Liver (tissue), 9 donors: ENCODE data around the gene R3HDM1. TPM values are rescaled to one million over a fixed set of nuclear protein-coding genes. Genes with fewer than 3 reads are reported as not detected.

Experiments
- DNase-seq: peaks from one replicate; pipeline ENCODE4 v3.0.0-alpha.2; 2017; ENCODE audit warnings: low spot score
- H3K27ac ChIP-seq, 2 donors: one replicate each; pipeline ENCODE4 v1.7.0; 2013; ENCODE audit warnings: inconsistent platforms in 2 of 2, low read length in 2 of 2, control low read depth in 1 of 2, low read depth in 1 of 2, mild to moderate bottlenecking in 1 of 2
- H3K27me3 ChIP-seq, 4 donors: one replicate each; pipeline versions ENCODE4 v1.6.1 to v1.7.0; 2013; ENCODE audit warnings: low read length in 3 of 4, inconsistent platforms in 1 of 4, mild to moderate bottlenecking in 1 of 4, moderate library complexity in 1 of 4; ENCODE audit not compliant: control insufficient read depth in 4 of 4, insufficient read depth in 4 of 4
- H3K36me3 ChIP-seq, 4 donors: one replicate each; pipeline versions ENCODE4 v1.6.1 to v1.7.0; 2013; ENCODE audit warnings: low read length in 3 of 4, mild to moderate bottlenecking in 3 of 4, low read depth in 1 of 4, moderate library complexity in 1 of 4; ENCODE audit not compliant: control insufficient read depth in 4 of 4, insufficient read depth in 3 of 4
- H3K4me1 ChIP-seq, 4 donors: one replicate each; pipeline versions ENCODE4 v1.6.1 to v1.7.0; 2013; ENCODE audit warnings: low read length in 3 of 4, mild to moderate bottlenecking in 3 of 4, moderate library complexity in 1 of 4; ENCODE audit not compliant: control insufficient read depth in 4 of 4, insufficient read depth in 4 of 4
- H3K4me3 ChIP-seq, 3 donors: one replicate each; pipeline versions ENCODE4 v1.6.1 to v1.7.0; 2013; ENCODE audit warnings: low read length in 3 of 3, control low read depth in 1 of 3, low read depth in 1 of 3, mild to moderate bottlenecking in 1 of 3
- H3K9ac ChIP-seq, 2 donors: one replicate each; pipeline ENCODE4 v1.7.0; 2013; ENCODE audit warnings: low read length in 2 of 2, mild to moderate bottlenecking in 2 of 2, moderate library complexity in 2 of 2, control low read depth in 1 of 2, low read depth in 1 of 2
- H3K9me3 ChIP-seq, 4 donors: one replicate each; pipeline versions ENCODE4 v1.6.1 to v1.7.0; 2013; ENCODE audit warnings: low read length in 3 of 4; ENCODE audit not compliant: control insufficient read depth in 4 of 4
- ATF3 ChIP-seq: IDR thresholded peaks from 2 replicates; pipeline ENCODE4 v1.6.1; 2016; ENCODE audit warnings: antibody characterized with exemption
- CTCF ChIP-seq: fragments of 150-350 bp; IDR thresholded peaks from 2 replicates; pipeline ENCODE4 v1.5.1; 2017; ENCODE audit warnings: improper control_type of control experiment, low read depth, low read length; ENCODE audit not compliant: missing input control
- EGR1 ChIP-seq, 2 donors: IDR thresholded peaks; 2 replicates each; pipeline ENCODE4 v1.6.1; 2016 to 2018; ENCODE audit warnings: antibody characterized with exemption in 2 of 2, low read depth in 2 of 2
- FOXA1 ChIP-seq: IDR thresholded peaks from 2 replicates; pipeline ENCODE4 v1.6.1; 2016; ENCODE audit warnings: antibody characterized with exemption
- FOXA2 ChIP-seq: IDR thresholded peaks from 2 replicates; pipeline ENCODE4 v1.6.1; 2016; ENCODE audit warnings: antibody characterized with exemption
- GABPA ChIP-seq, 2 donors: IDR thresholded peaks in 1 of 2; conservative IDR thresholded peaks in 1 of 2; 2 replicates each; pipeline ENCODE4 v1.6.1; 2016; ENCODE audit warnings: antibody characterized with exemption in 2 of 2, mild to moderate bottlenecking in 1 of 2, moderate library complexity in 1 of 2
- HNF4A ChIP-seq, 2 donors: conservative IDR thresholded peaks; 2 replicates each; pipeline ENCODE4 v1.6.1; 2016; ENCODE audit warnings: antibody characterized with exemption in 2 of 2, mild to moderate bottlenecking in 2 of 2
- HNF4G ChIP-seq: IDR thresholded peaks from 2 replicates; pipeline ENCODE4 v1.6.1; 2016; ENCODE audit warnings: antibody characterized with exemption
- JUND ChIP-seq, 2 donors: IDR thresholded peaks; 2 replicates each; pipeline ENCODE4 v1.6.1; 2016; ENCODE audit warnings: antibody characterized with exemption in 2 of 2
- NR2F2 ChIP-seq: IDR thresholded peaks from 2 replicates; pipeline ENCODE4 v1.6.1; 2016; ENCODE audit warnings: antibody characterized with exemption
- RAD21 ChIP-seq, 2 donors: IDR thresholded peaks; 2 replicates each; pipeline ENCODE4 v1.6.1; 2016; ENCODE audit warnings: antibody characterized with exemption in 2 of 2, mild to moderate bottlenecking in 2 of 2
- RXRA ChIP-seq, 2 donors: IDR thresholded peaks; 2 replicates each; pipeline ENCODE4 v1.6.1; 2017 to 2018; ENCODE audit warnings: antibody characterized with exemption in 2 of 2, mild to moderate bottlenecking in 1 of 2
- SP1 ChIP-seq: IDR thresholded peaks from 2 replicates; pipeline ENCODE4 v1.6.1; 2018; ENCODE audit warnings: antibody characterized with exemption, mild to moderate bottlenecking
- TAF1 ChIP-seq: conservative IDR thresholded peaks from 2 replicates; pipeline ENCODE4 v1.6.1; 2016; ENCODE audit warnings: antibody characterized with exemption, mild to moderate bottlenecking
- YY1 ChIP-seq: IDR thresholded peaks from 2 replicates; pipeline ENCODE4 v1.6.1; 2016; ENCODE audit warnings: antibody characterized with exemption, mild to moderate bottlenecking
- ZBTB33 ChIP-seq: IDR thresholded peaks from 2 replicates; pipeline ENCODE4 v1.6.1; 2016; ENCODE audit warnings: antibody characterized with exemption
- WGBS: extraction: QIAGEN DNeasy Blood & Tissue Kit; methylation state at CpG from one replicate; pipeline ENCODE4 v1.1.7; 2013; 5-methylcytosine and 5-hydroxymethylcytosine counted together
- polyA plus RNA-seq, 2 donors: library from polyadenylated mRNA; stranded (reverse) in 1 of 2; unstranded in 1 of 2; fragments of 200-250 nt in 1 of 2; fragments of >200 nt in 1 of 2; fragmentation: Nextera tagmentation in 1 of 2; extraction: Ambion mirVana in 1 of 2; gene quantifications; one replicate each; pipeline versions ENCODE4 v1.2.1 to v1.2.3, GENCODE V29; 2013 to 2015
- total RNA-seq, 2 donors: library from RNA; depleted of rRNA; stranded (reverse); fragments of >200 nt; gene quantifications; one replicate each; pipeline ENCODE4 v1.2.3, GENCODE V29; 2014
- TF ChIP-seq, protein P1 (sequence below): IDR thresholded peaks from 2 replicates; pipeline ENCODE4 v1.6.1; 2016; ENCODE audit warnings: antibody characterized with exemption
- TF ChIP-seq, protein P2 (sequence below): IDR thresholded peaks from 2 replicates; pipeline ENCODE4 v1.6.1; 2016; ENCODE audit warnings: antibody characterized with exemption, mild to moderate bottlenecking
- donor health status: healthy.
- donor health status: healthy.
- donor health status: healthy.
- donor health status: healthy.
- donor health status: healthy.

R3HDM1 gene
- total and polyA plus RNA-seq, 4 donors: 6.0 to 10.0 (median 8.8) TPM

- H3K4me3 ChIP-seq: no peak overlapping the region
- H3K36me3 ChIP-seq: peaks cover 3 to 22% (median 14%) of the 10 kb centered on the region in 4 donors
- no peak for DNase-seq
- no peaks in the 10 kb centered on the region for H3K4me1 ChIP-seq
- H3K9me3 ChIP-seq: no peaks in the 10 kb centered on the region
- H3K9ac ChIP-seq: no peak overlapping the region
- TF ChIP-seq FOXA1 (no peak), ATF3 (no peak), TAF1 (no peak), HNF4A (conservative IDR thresholded peaks at IDR 0.05) (no peak), NR2F2 (no peak), EGR1 (IDR thresholded peaks at IDR 0.05; ENCODE audit: low read depth in 2 of 2) (no peak), RAD21 (IDR thresholded peaks at IDR 0.05) (no peak), YY1 (no peak), CTCF (no peak), FOXA2 (no peak), RXRA (IDR thresholded peaks at IDR 0.05) (no peak), GABPA (IDR thresholded peaks at IDR 0.05 in 1 of 2, conservative IDR thresholded peaks at IDR 0.05 in 1 of 2) (no peak), HNF4G (no peak), JUND (IDR thresholded peaks at IDR 0.05) (no peak), ZBTB33 (no peak), SP1 (no peak)
- TF ChIP-seq, protein P1, sequence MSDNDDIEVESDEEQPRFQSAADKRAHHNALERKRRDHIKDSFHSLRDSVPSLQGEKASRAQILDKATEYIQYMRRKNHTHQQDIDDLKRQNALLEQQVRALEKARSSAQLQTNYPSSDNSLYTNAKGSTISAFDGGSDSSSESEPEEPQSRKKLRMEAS: no peak
- TF ChIP-seq, protein P2, sequence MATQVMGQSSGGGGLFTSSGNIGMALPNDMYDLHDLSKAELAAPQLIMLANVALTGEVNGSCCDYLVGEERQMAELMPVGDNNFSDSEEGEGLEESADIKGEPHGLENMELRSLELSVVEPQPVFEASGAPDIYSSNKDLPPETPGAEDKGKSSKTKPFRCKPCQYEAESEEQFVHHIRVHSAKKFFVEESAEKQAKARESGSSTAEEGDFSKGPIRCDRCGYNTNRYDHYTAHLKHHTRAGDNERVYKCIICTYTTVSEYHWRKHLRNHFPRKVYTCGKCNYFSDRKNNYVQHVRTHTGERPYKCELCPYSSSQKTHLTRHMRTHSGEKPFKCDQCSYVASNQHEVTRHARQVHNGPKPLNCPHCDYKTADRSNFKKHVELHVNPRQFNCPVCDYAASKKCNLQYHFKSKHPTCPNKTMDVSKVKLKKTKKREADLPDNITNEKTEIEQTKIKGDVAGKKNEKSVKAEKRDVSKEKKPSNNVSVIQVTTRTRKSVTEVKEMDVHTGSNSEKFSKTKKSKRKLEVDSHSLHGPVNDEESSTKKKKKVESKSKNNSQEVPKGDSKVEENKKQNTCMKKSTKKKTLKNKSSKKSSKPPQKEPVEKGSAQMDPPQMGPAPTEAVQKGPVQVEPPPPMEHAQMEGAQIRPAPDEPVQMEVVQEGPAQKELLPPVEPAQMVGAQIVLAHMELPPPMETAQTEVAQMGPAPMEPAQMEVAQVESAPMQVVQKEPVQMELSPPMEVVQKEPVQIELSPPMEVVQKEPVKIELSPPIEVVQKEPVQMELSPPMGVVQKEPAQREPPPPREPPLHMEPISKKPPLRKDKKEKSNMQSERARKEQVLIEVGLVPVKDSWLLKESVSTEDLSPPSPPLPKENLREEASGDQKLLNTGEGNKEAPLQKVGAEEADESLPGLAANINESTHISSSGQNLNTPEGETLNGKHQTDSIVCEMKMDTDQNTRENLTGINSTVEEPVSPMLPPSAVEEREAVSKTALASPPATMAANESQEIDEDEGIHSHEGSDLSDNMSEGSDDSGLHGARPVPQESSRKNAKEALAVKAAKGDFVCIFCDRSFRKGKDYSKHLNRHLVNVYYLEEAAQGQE: no peak
- no peaks in the 10 kb centered on the region for H3K27me3 ChIP-seq
- no peak overlapping the region for H3K27ac ChIP-seq
- 91% methylated on average over 1 of the region's 1 CpG for WGBS
Measured at GRCh38 chr2:135662088-135662487, 130.8 kb downstream of the R3HDM1 start.
